ENCODE measurements around the gene TSKU. TPM values are rescaled to one million over a fixed set of nuclear protein-coding genes. Genes with fewer than 3 reads are reported as not detected.
A peak's percentile ranks its signal among the peaks of the same experiment; 100 is the strongest.

Gene TSKU
- total RNA-seq, 2 donors from 2014 or later = 39.6 to 41.3 TPM

GRCh38 chr11:76777876-76778275 is 5.3 kb upstream of the TSKU start:
- intact Hi-C loops (cut with DNase I) = no loop called here
- Histone ChIP-seq H3K4me1 (peaks cover 5% of the 10 kb centered on the region), H3K27ac (no peak overlapping the region), H3K27me3 (no peaks in the 10 kb centered on the region), H3K36me3 (no peaks in the 10 kb centered on the region), H3K4me3 (no peak overlapping the region), H3K9me3 (no peaks in the 10 kb centered on the region), H3K9ac (ENCODE audit: low read depth in 2 of 2, low read length in 2 of 2) (no peak overlapping the region)
- DNase-seq = no peak
- TF ChIP-seq CTCF (IDR thresholded peaks at IDR 0.05) = no peak

GRCh38 chr11:76778874-76779273 is 4.3 kb upstream of the TSKU start:
- TF ChIP-seq CTCF (IDR thresholded peaks at IDR 0.05) = no peak
- Histone ChIP-seq H3K27ac (no peak overlapping the region), H3K4me1 (peaks cover 5% of the 10 kb centered on the region), H3K36me3 (no peaks in the 10 kb centered on the region), H3K9ac (ENCODE audit: low read depth in 2 of 2, low read length in 2 of 2) (no peak overlapping the region), H3K9me3 (no peaks in the 10 kb centered on the region), H3K27me3 (no peaks in the 10 kb centered on the region), H3K4me3 (no peak overlapping the region)
- no peak for DNase-seq
- intact Hi-C loops (cut with DNase I) = no loop called here

GRCh38 chr11:76781046-76781801 is 1.9 kb upstream of the TSKU start:
- intact Hi-C loops (cut with DNase I) = no loop called here
- Histone ChIP-seq H3K4me3 (no peak overlapping the region), H3K4me1 (peaks cover 5% of the 10 kb centered on the region), H3K27me3 (no peaks in the 10 kb centered on the region), H3K9ac (ENCODE audit: low read depth in 2 of 2, low read length in 2 of 2) (peak overlapping the region; percentile 25 to 89), H3K36me3 (no peaks in the 10 kb centered on the region), H3K27ac (peak overlapping the region; percentile 93), H3K9me3 (no peaks in the 10 kb centered on the region)
- DNase-seq = peak; percentile 79
- TF ChIP-seq CTCF (IDR thresholded peaks at IDR 0.05) = no peak

GRCh38 chr11:76781807-76782530 is 1.2 kb upstream of the TSKU start:
- intact Hi-C loops (cut with DNase I) = no loop called here
- Histone ChIP-seq H3K4me3 (peak overlapping the region; percentile 84), H3K36me3 (no peaks in the 10 kb centered on the region), H3K4me1 (peaks cover 5% of the 10 kb centered on the region), H3K9me3 (no peaks in the 10 kb centered on the region), H3K9ac (ENCODE audit: low read depth in 2 of 2, low read length in 2 of 2) (peak overlapping the region; percentile 4 to 89), H3K27ac (peak overlapping the region; percentile 93), H3K27me3 (no peaks in the 10 kb centered on the region)
- no peak for DNase-seq
- no peak for TF ChIP-seq CTCF (IDR thresholded peaks at IDR 0.05)

- intact Hi-C loops (cut with DNase I) = no loop called here
- H3K9ac ChIP-seq (ENCODE audit: low read depth in 2 of 2, low read length in 2 of 2) = peak overlapping the region; percentile 71 to 89
- H3K27me3 ChIP-seq = no peaks in the 10 kb centered on the region
- no peak for TF ChIP-seq CTCF (IDR thresholded peaks at IDR 0.05)
- H3K4me3 ChIP-seq = peak overlapping the region; percentile 84
- H3K9me3 ChIP-seq = no peaks in the 10 kb centered on the region
- DNase-seq = peak; percentile 93
- H3K36me3 ChIP-seq = no peaks in the 10 kb centered on the region
- peaks cover 8% of the 10 kb centered on the region for H3K4me1 ChIP-seq
- peak overlapping the region; percentile 93 for H3K27ac ChIP-seq
Measured at GRCh38 chr11:76782531-76783293, 444 bp upstream of the TSKU start.
